Epithelial cell of proximal tubule (primary cell): ENCODE data around the gene ASPDH. TPM values are rescaled to one million over a fixed set of nuclear protein-coding genes. Genes with fewer than 3 reads are reported as not detected.

Experiments
- DNase-seq: peaks from one replicate; pipeline ENCODE4 v3.0.0-alpha.2; 2011; ENCODE audit warnings: low read depth
- H3K4me3 ChIP-seq: 2 replicates; pipeline ENCODE4 v1.5.1; 2011; ENCODE audit warnings: low read depth, mild to moderate bottlenecking, low read length
- total RNA-seq: library from RNA; depleted of rRNA; stranded (reverse); fragments of >200 nt; gene quantifications from 2 replicates; pipeline ENCODE4 v1.2.3, GENCODE V29; 2015
- TF ChIP-seq, protein P1 (sequence below): conservative IDR thresholded peaks from 2 replicates; pipeline ENCODE4 v1.5.1; 2012; ENCODE audit warnings: low read depth, mild to moderate bottlenecking, low read length

ASPDH gene
- total RNA-seq, 1 donor from 2014 or later: not detected

DNA sequence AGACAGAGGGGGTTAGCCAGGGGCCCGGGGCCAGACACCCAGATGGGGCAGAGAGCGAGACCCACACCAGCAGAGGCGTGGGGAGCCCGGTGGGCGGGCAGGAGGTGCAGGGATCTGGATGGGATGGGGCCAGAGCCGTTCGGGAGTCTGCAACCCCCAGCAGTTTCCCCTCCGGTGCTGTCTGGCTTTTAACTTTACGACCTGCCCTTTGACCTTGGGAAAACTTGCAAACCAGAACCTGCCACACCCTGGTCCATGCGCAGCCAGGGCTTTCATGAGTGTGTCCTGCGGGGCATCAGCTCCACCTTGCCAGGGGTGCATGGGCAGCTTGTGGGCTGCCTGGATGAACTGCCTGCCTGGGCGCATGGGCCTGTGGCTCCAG is 12.5 kb downstream of the ASPDH start:
- DNase-seq: no peak
- TF ChIP-seq, protein P1, sequence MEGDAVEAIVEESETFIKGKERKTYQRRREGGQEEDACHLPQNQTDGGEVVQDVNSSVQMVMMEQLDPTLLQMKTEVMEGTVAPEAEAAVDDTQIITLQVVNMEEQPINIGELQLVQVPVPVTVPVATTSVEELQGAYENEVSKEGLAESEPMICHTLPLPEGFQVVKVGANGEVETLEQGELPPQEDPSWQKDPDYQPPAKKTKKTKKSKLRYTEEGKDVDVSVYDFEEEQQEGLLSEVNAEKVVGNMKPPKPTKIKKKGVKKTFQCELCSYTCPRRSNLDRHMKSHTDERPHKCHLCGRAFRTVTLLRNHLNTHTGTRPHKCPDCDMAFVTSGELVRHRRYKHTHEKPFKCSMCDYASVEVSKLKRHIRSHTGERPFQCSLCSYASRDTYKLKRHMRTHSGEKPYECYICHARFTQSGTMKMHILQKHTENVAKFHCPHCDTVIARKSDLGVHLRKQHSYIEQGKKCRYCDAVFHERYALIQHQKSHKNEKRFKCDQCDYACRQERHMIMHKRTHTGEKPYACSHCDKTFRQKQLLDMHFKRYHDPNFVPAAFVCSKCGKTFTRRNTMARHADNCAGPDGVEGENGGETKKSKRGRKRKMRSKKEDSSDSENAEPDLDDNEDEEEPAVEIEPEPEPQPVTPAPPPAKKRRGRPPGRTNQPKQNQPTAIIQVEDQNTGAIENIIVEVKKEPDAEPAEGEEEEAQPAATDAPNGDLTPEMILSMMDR: no peak
- no peak overlapping the region for H3K4me3 ChIP-seq

DNA sequence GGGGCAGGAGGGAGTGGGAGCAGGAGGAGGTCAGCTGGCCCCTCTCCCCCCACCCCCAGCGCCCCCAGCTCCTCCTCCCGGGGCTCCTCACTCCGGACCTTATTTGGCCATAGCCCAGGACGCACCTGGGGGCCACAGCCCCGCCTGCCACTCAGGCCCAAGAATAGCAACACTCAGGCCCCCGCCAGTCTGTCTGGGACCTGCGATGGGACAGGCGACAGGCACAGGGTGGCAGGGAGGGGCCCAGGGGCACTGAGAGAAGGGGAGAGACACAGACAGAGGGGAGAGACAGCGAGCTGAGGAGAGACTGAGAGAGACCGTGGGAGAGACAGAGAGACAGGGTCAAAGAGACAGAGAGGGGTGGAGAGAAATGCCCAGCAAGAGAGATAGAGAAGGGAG is 13.0 kb downstream of the ASPDH start:
- TF ChIP-seq, protein P1: no peak
- no peak overlapping the region for H3K4me3 ChIP-seq
- DNase-seq: no peak

DNA sequence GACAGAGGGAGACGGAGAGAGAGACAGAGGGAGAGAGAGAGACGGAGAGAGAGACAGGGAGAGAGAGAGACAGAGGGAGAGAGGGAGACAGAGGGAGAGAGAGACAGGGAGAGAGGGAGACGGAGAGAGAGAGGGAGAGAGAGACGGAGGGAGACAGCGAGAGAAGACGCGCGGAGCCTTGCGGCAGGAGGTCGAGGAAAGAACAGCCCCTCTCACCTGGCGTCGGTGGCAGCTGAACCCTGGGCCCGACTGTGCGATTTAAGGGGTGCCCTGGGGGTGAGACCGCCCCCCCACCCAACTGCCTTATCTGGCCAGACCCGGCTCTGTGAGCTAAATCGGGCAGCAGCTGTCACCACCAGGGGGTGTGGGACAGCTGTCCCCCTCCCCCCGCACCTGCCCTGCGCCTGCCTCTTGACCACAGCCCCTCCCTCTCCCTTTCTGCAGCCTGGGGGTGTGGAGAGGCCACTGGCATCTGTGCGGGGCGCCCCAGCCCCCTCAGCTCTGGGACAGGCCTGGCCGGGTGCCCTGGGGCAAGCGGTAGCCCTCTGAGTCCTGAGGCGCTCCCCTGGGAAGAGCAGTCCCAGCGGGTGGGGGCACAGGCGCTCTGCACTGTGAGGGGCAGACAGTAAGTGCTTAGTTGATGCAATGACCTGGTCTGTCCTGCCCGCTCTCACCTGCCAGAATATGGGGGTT is 13.5 kb downstream of the ASPDH start:
- no peak overlapping the region for H3K4me3 ChIP-seq
- no peak for DNase-seq
- TF ChIP-seq, protein P1: peak; percentile 19

DNA sequence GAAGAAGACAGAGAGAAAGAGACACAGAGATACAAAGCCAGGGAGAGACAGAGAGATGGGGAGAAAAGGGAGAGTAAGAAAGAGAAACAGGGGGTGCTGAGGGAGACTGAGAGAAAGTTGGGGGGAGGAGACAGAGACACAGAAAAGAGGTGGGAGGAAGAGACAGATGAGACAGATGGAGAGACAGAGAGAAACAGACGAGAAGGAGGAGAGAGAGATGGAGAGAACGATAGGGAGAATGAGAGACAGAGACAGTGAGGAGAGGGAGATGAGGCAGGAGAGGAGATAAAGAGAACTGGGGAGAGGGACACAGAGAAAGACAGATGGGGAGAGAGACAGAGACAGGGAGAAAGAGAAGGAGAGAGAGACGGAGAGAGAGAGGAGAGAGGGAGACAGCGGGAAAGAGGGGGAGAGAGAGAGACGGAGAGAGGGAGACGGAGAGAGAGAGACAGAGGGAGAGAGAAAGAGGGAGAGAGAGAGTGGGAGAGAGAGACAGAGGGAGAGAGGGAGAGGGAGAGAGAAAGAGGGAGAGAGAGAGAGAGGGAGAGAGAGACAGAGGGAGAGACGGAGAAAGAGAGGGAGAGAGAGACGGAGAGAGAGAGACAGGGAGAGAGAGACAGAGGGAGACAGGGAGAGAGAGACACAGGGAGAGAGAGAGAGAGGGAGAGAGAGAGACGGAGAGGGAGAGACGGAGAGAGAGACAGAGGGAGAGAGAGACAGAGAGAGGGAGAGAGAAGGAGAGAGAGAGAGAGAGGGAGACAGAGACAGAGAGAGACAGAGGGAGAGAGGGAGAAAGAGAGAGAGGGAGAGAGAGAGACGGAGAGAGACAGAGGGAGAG is 15.3 kb downstream of the ASPDH start:
- no peak for DNase-seq
- TF ChIP-seq, protein P1: no peak
- H3K4me3 ChIP-seq: no peak overlapping the region

DNA sequence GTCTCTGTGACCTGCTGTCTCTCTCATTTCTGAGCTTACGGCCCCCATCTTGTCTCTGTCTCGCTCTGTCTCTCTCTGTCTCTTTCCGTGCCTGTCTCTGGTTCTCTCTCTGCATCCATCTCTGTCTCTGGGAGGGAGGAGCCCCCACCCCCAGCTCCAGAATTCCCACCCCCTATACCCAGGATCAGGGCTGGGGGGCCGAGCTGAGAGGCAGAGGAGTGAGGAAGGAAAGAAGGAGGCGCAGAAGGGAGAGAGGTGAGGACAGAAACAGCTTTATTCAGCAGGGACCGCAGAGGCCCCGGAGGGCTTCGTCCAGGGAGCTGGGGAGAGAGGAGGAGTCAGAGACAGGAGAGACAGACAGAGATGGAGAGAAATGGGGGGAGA is 16.7 kb downstream of the ASPDH start:
- H3K4me3 ChIP-seq: no peak overlapping the region
- DNase-seq: no peak
- TF ChIP-seq, protein P1: no peak

DNA sequence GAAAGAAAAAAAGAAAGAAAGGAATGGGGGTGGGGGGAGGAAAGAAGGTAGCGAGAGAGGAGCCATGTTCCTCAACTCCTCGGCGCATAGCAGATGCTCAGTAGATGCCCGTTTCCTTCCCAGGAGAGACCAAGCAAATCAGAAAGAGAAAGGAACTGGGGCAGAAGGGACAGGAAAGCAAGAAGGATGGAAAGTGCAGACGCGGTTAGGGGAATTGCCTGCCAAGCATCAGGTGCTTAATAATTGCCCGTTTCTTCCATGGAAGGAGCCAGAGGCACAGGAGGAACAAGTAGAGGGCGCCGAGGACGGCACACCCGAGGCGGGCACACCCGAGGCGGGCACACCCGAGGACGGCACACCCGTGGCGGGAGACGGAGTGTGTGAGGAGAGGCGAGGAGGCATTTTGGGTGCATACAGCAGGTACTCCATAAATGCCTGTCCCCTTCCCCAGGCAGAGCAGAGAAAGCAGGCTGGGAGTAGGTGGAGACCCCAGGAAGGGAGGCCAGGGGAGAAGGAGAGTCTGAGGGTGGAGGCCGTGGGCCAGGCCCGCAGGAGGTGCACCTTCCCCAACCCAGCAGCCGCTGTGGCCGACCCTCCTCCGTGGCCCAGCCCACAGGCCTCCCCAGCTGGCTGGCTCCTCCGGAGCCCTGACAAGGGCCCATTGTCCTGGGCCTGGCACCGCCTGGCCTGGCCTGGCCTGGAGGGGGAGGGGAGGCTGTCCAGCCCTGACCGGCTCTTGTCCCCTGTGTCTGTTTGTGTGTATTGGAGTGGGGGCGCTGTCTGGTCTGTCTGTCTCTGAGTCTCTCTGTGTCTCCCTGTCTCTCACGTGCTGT is 17.3 kb downstream of the ASPDH start:
- no peak for DNase-seq
- TF ChIP-seq, protein P1: no peak
- H3K4me3 ChIP-seq: no peak overlapping the region
